SK-N-SH (cell line): ENCODE results near the gene CSTB.

Experiments used
- CHD2 ChIP-seq: fragments of 150-350 bp; IDR thresholded peaks from 2 replicates; pipeline ENCODE4 v1.6.1; 2018; ENCODE audit warnings: low read length; ENCODE audit not compliant: partially characterized antibody
- ELF1 ChIP-seq: IDR thresholded peaks from 2 replicates; pipeline ENCODE4 v1.4.0; 2012
- NFIC ChIP-seq: IDR thresholded peaks from 2 replicates; pipeline ENCODE4 v1.4.0; 2012; ENCODE audit warnings: borderline replicate concordance
- REST ChIP-seq: IDR thresholded peaks from 2 replicates; pipeline ENCODE4 v1.6.1; 2012; ENCODE audit warnings: mild to moderate bottlenecking, low read depth, low read length, moderate library complexity
- SIN3A ChIP-seq: IDR thresholded peaks from 2 replicates; pipeline ENCODE4 v1.6.1; 2012; ENCODE audit warnings: low read depth, mild to moderate bottlenecking, low read length, moderate library complexity, borderline replicate concordance
- TF ChIP-seq, protein P1 (sequence below): fragments of 200-600 bp; sonication (generic); IDR thresholded peaks from 2 replicates; pipeline ENCODE4 v1.6.1; 2017; ENCODE audit warnings: antibody characterized with exemption, mild to moderate bottlenecking, moderate library complexity

DNA sequence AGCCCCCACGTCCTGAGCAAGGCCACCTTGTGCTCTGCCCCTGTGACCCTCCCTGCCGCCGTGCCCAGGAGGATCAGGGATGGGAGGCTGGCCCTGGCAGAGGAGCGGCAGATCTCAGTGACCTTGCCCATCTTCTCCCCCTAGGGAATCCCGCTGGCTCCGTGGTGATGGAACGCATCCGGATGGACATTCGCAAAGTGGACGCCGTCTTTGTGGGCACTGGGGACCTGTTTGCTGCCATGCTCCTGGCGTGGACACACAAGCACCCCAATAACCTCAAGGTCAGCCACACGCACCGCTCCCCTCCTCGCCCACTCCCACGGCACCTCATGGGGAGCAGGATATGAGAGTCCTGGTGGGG is 22.7 kb downstream of the CSTB start:
- no peak for TF ChIP-seq CHD2
- TF ChIP-seq REST, result no peak
- no peak for TF ChIP-seq NFIC
- TF ChIP-seq, protein P1, sequence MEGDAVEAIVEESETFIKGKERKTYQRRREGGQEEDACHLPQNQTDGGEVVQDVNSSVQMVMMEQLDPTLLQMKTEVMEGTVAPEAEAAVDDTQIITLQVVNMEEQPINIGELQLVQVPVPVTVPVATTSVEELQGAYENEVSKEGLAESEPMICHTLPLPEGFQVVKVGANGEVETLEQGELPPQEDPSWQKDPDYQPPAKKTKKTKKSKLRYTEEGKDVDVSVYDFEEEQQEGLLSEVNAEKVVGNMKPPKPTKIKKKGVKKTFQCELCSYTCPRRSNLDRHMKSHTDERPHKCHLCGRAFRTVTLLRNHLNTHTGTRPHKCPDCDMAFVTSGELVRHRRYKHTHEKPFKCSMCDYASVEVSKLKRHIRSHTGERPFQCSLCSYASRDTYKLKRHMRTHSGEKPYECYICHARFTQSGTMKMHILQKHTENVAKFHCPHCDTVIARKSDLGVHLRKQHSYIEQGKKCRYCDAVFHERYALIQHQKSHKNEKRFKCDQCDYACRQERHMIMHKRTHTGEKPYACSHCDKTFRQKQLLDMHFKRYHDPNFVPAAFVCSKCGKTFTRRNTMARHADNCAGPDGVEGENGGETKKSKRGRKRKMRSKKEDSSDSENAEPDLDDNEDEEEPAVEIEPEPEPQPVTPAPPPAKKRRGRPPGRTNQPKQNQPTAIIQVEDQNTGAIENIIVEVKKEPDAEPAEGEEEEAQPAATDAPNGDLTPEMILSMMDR, result no peak
- no peak for TF ChIP-seq ELF1
- no peak for TF ChIP-seq SIN3A
